Activated CD4-positive, alpha-beta T cell treated with anti-CD3 and anti-CD28 coated beads, Interleukin-2, amount 50 U/mL, for 24 hours (primary cell): ENCODE results near the gene COPE.
"Not testable (repeated sequence)": the region's sequence is repeated elsewhere in the genome, so short reads cannot be mapped to it uniquely, and the experiment has no call there.

Experiments
- DNase-seq, 2 donors: peaks; one replicate each; pipeline ENCODE4 v3.0.0-alpha.2; 2020; ENCODE audit warnings: low read depth in 1 of 2, low spot score in 1 of 2

Gene COPE

DNA sequence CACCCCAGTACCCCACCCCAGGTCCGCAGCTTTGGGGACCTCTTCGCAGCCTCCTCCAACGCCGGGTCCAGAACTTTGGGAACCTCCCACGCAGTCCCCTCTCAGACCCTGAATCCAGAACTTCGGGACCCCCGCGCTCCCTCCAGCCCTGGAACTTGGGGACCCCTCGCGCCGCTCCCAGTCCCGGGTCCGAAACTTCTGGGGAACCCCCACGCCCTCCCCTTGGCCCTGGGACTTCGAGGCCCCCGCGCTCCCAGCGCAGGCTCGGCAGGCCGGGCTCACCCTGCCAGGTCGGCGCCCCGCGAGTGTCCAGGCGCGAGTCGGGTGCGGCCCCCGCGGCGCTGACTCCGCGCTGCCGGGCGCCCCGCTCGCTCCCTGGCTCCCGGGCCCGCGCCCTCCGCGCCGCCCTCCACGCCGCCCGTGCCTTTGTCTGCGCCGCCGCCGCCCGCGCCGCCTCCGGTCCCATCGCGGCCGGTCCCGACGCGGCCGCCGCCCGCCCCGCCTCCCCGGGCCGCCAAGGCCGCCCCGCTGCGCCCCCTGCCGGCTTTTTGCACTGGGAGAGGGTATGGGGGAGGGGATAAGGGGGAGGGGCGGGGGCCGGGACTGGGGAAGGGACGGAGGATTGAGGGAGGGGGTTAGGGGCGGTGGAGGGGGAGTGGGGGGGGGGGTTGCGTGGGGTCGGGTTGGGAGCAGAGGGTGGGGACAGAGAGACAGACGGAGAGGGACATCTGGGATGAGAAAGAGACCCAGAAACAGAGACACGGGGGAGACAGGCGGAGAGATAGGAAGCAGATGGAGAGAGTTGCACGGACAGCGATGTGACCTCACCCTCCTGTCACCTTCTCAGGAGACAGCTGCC lies 21.8 kb upstream of the COPE start, which contains the start of gene HOMER3:
Gene HOMER3 (minus strand): TSS at position 449 of the 859 bp plus-strand sequence. CDS start 2,235 bp downstream, outside the sequence.
- peak; percentile 48 to 53 for DNase-seq

DNA sequence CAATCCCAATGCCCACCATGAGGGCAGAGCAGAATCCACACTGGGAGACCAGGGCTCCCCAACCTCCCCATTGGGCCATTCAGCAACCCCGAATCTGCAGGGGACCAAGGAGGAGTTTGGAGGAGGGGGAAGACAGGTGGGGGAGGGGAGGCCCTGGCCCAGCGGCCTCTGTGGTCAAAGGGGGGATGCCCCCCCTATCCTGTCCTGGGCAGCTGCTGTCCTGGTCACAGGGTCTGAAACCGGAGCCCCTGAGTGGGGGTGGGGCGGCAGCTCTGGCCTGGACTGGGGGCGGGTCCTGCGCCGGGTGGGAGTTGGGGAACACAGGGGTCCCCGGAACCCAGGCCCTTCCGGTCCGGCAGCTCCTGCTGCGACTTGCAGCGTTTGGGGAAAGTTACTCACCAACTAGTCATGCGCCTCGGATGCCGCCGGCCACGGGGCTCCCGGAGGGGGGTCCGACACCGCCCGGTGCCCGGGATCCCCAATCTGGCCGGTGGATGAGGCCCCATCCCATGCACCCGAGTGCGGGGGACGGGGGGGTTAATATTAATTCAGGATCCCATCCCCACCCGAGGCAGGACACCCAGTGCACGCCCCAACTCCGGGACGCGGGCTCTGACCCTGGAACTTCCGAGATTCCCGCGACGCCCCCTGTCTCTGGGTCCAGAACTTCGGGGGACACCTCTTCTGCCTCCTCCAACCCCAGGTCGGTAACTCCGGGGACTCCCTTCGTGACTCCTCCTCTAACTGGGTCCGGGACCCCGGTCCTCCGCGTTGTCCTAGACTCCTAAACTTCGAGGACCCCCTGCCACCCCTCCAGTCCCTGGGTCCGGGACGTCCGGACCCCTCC lies 21.0 kb upstream of the COPE start:
- no peak for DNase-seq

DNA sequence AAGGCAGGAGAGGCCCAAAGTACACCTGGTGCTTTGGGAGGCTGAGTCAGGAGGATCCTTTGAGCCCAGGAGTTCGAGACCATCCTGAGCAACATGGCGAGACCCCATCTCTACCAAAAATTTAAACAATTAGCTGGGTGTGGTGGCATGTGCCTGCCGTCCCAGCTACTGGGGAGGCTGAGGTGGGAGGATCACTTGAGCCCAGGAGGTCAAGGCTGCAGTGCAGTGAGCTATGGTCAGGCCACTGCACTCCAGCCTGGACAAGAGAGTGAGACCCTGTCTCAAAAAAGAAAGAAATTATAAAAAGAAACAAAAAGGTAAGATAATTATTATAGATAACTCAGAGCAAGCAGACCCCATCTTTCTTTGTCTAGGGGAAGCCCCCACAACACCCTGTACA lies 20.0 kb upstream of the COPE start:
- DNase-seq = no peak

DNA sequence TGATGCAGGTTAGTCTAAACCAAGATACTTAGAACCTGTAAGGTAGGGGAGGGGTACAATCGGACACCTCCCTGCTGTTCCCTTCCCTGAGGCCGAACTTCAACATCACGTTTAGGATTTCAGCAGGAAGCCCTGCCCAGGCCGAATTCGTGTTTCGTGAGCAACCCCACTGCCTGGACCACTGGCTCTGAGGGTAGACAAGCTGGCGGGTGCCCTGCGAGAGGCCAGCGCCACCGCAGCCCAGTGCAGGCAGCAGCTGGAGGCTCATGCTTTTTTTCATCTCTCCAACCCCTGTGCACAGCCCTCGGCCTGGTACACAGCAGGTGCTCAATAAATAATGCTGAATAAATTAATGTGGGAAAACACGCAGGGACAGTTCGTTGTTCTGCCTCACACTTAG lies 14.1 kb upstream of the COPE start:
- DNase-seq = no peak

DNA sequence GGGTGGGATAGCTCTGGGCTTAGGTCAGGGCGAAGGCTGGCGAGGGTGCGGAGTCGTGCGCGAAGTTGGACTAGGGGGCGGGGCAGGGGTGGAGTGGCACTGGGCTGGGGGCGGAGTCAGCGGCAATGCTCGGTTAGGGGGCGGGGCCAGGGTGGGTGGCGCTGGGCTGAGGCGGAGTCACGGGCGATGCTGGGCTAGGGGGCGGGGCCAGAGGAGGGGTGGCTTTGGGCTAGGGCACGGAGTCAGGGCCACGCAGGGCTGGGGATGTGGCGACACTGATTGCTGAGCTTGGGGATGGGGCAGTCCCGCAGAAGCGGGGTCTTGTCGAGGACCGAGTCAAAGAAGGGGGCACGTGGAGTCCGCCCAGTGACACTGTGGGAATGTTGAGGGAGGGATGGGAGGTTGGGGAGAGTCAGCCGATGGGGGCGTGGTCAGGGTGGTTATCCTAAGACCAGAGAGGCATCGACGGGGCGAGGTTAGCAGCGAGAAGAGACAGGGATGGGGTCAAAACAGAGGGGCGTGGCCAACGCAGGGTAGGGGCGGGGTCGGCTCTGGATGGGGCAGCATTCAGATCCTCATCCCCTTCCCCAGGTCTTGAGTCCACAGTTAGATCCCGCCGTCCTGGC lies 13.1 kb upstream of the COPE start:
- DNase-seq = peak; percentile 70 to 79

DNA sequence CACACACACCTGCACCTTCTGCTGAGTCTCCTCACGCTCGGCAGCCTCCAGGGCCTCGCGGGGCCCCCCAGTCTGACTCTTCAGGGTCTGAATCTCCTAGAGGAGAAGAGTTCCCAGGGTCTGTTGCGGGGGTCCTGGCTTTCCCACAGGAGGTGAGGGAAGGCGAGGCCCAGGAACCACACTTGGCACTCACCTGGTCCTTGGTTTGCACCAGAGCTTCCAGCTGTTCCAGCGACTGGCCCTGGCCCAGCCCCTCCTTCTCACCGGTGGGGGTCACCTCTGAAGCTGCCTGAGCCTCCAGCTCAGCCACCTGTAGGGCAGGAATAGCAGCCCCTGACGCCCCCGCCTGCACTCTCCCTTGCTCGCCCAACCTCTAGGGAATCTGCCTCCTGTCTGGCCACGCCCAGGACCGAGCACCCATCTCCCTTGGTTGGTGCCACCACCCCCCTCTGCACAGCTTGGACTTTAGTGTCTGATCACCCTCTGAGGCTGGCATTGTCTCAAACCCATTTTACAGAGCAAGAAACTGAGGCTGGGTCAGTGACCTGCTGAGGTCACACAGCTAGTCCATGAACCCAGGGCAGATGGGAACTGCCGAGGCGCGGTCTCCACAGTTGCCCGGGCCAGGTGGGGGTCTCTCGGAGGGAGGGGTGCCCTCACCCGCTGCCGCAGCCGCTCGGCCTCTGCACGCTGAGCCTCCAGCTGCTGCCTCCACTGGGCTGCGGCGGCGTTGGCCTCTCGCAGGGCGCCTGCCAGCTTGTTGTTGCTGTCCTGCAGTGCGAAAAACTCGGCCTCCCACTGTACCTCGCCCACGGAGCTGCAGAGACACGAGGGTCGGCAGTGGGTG lies 12.4 kb upstream of the COPE start:
- DNase-seq = no peak

DNA sequence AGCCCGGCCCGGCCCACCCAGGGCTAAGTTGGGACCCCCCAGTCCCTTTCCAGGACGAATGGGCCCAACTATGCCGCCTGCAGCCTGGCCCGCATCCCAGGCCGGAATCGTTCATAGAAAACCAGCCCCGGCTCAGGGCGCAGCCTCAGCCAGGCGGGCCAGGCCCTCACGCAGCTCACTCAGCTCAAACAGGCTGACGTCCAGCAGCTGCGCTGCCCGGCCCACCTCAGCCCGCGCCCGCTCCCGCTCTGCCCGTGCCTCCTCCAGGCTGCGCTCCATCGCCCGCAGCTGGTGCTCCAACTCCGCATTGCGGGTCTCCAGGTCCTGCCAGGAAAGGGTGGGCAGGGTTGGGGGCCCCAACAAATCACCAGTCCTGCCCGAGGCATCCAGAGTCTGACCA lies 10.1 kb upstream of the COPE start:
- no peak for DNase-seq

DNA sequence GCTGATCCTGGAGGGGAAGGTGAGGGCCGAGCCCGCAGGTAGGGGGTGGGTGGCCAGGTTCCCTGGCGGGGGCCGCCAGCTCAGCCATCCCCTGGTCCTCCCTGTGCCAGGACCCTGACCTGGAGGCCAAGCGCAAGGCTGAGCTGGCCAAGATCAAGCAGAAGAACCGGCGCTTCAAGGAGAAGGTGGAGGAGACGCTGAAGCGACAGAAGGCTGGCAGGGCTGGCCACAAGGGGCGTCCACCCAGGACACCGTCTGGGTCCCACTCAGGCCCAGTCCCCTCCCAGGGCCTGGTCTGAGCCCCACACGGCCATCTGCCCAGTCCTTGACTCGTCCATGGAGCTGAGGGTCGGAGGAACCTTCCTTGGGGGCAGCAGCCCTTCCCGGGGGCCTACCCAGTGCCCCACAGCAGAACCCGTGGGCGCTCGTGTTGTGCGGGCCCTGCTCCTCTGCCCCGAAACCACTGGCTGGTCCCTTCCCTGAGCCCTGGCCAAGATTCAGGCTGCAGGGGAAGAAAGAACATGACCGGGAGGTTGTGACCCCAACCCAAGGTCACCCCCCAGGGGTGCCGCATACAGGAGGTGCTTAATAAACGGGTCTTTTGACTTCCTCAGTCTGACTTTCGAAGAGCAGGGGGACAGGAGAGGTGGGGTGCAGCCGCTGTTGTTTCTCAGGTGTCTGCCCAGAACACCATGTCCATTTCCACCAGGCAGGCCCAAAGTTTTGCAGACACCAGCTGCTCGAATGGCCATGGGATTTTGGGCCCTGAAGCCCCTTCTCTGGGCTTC lies 9.0 kb upstream of the COPE start:
- DNase-seq = no peak

DNA sequence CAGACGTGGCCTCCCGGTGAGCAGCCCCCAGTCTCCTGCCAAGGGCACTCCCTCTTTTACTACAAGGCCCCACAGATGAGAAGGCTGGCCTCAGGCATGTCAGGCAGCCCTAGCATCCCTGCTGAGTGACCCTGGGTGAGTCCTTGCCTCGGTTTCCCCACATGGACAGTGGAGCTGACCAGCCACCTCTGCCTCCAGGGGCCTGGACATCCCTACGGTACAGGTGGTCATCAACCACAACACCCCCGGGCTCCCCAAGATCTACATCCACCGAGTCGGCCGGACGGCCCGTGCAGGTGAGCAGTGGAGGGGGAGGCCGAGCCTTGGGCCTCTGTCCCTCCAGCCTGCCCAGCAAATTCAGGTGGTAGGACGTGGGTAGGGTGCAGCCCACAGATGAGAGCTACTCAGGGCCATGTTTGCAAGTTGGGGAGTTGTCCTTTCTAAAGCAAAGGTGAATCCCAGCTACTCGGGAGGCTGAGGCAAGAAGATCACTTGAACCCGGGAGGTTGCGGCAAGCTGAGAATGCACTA lies 5.6 kb upstream of the COPE start:
- no peak for DNase-seq

DNA sequence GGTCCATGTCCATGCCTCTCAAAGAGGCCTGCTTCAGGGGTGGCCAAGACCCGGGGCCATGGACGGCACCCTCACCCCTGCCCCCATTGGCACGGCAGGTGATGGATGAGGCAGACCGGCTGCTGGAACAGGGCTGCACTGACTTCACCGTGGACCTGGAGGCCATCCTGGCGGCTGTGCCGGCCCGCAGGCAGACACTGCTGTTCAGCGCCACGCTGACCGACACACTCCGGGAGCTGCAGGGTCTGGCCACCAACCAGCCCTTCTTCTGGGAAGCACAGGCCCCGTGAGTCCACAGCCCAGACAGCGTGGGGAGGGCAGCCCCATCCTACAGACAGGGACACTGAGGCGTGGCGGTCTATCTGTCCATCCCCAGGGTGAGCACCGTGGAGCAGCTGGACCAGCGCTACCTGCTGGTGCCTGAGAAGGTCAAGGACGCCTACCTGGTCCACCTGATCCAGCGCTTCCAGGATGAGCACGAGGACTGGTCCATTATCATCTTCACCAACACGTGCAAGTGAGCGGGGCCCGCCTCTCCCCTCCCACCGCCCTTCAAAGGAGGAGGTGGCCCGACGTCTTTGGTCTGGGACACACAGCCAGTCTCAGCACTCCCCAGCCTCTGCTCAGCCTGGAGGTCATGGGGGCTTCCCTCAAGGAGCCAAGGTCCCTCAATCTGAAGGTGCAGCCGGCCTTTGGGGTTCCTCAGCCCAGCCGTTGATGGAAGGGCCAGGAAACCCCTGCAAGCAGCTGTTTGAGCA lies 3.2 kb upstream of the COPE start:
- DNase-seq = no peak

DNA sequence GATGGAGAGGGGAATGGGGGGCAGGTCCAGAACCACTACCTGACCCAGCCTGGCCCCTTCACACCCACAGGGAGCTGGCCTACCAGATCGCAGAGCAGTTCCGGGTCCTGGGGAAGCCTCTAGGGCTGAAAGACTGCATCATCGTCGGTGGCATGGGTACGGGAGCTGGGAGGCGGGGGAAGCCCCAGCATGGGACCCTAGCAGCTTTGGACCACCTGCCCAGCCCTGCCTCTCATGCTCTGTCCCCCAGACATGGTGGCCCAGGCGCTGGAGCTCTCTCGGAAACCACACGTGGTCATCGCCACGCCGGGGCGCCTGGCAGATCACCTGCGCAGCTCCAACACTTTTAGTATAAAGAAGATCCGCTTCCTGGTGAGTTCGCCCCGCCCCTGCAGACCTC lies 2.4 kb upstream of the COPE start:
- DNase-seq = no peak

DNA sequence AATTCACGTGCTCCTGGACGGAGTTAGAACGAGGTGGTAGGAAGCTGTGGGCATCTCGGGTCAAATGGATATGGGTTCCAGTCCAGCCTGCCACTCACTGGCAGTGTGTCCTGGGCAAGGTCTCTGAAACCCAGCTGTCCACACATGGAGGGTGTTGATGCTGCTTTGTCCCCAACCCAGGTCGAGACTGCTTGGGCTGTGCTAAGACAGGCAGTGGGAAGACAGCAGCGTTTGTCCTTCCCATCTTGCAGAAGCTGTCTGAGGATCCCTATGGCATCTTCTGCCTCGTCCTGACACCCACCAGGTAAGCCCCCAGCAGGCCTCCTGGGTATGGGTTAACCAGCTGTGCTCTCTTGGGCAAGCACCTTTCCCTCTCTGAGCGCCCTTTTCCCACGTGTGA lies 1.2 kb upstream of the COPE start:
- no peak for DNase-seq

DNA sequence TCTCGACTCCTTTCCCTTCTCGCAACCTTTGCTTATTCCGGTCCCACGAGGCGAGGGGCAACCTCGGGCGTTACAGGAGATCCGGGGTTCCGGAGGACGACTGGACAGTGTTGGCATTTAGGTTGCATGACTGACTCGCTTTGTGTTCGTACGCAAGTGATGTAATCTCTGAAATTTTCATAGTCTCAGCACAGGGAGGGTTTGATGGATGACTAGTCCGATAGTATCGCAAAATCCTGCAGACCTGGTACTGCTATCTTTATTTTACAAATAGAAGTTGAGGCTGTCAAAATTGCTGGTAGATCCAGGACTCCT lies 670 bp upstream of the COPE start:
- no peak for DNase-seq

DNA sequence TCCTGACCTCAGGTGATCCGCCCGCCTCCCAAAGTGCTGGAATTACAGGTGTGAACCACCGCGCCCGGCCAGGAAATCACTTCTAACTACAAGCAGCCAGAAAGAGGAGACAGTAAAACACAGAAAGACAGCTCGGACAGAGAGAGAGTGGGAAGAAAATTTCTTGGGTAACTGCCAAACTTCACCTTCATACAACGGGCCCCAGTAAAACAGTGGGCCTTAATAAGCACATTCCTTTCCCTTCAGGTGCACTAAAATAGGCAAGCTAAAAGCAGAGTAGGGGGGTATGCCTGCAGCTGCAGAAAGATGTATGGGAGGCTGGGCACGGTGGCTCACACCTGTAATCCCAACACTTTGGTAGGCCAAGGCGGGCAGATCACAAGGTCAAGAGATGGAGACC lies 1.6 kb downstream of the COPE start:
- not testable (repeated sequence) for DNase-seq

DNA sequence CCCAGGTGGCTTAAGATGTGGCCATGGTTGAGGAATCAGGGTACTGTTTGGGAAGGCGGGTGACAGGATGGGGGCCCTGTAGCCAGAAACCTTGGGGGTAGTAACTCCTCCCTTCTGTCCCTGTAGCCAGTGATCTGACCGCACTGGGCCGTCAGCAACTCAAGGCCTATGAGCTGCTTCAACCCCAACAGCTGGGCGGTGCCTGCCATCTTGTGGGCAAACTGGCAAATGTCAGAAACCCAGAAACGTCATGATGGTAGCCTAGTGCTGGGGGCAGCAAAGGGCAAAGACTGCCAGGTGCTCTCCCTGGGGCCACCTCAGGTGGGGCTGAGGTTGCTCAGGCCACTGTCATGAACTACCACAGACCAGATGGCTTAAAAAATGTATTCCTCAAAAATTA lies 3.5 kb downstream of the COPE start:
- peak in 1 of 2 donors; percentile 23 for DNase-seq

DNA sequence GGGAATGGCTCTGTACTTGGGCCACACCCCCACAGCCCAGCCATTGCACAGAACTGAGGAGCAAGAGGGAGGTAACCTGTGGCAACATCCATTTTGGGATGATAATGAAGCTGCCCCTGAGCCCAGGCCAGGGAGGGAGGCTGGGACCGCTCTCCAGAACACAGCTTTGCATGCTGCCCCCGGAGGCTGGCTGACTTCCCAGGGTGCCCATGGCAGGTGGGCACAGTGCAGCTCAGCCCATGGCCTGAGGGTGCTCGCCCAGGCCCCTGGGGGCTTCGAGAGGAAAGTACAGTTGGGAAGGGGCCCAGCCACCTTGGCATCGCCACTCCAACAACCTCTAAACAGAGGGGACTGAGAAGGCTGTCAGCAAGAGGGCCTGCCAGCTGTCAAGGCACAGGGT lies 5.7 kb downstream of the COPE start:
- no peak for DNase-seq

DNA sequence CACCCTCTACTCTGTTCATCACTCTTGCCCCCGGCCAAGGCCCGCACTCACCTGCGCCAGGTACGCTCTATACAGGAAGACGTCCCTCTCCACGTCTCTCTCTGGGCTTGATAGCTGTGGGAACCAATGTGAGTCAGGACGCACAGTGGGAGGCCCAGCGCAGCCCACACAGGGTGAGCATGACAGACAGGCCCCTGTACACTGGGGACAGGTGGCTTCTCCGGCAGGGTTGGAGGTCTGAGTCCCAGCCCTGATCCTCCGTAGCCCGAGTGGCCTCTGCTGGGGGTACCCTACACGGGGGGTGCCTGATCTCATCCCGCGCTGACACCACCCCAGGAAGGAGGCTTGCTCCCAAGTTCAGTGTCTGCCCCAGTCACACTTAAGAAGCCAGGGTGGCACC lies 6.3 kb downstream of the COPE start:
- no peak for DNase-seq

DNA sequence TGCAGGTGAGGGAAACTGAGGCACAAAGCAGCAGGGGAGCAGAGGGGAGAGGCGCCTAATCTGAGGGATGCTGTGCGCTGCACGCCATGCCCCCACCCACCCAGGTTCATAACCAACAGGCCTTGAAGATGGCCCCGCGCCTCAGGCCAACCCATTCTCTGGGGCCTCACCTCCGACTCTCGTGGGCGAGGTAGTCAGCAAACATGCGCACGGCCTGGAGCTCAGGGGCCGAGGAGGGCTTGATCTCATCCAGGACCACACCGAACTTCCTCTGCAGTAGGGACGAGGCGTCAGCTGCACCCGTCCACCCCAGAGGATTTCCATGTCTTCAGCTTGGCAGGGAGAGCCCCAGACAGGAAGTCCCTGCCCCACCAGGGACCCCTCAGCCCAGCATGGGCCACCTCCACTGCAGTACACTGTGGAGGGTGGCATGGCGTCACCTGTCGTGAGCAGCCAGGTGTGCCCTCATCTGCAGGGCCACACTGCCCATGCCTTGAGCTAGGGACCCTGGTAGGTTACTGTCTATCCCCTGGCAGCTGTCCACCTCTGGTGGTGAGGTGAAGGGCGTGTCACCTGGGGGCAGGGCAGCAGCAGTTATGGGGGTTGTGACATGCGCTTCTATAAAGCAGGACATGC lies 8.3 kb downstream of the COPE start:
- DNase-seq = no peak

DNA sequence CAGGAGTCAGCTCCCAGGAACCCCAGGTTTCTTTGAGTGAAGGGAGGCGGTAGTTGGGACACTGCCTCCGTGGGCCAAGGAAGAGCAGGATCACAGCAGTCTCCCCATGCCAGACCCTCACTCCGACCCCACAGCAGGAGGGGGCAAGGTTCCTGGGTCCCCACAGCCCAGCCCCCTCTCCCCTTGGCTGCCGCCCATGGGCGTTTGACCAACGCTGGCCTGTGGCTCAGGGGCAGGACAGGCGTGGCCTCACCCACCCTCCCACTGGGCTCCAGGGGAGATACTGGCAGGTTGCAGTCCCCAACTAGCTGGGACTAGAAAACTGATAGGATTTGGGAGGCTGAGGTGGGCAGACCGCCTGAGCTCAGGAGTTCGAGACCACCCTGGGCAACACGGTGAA lies 9.2 kb downstream of the COPE start:
- no peak for DNase-seq
